SKM-1 treated with dmso at 0.1 percent for 144 hours (cell line): ENCODE results near the gene NRP1.
A peak's percentile ranks its signal among the peaks of the same experiment; 100 is the strongest.
"Not testable (repeated sequence)": the region's sequence is repeated elsewhere in the genome, so short reads cannot be mapped to it uniquely, and the experiment has no call there.

ENCODE experiments used
- DNase-seq: peaks from one replicate; lab custom pipeline; 2025; ENCODE audit not compliant: unreplicated experiment; lab: John Stamatoyannopoulos, UW

The NRP1 gene

DNA sequence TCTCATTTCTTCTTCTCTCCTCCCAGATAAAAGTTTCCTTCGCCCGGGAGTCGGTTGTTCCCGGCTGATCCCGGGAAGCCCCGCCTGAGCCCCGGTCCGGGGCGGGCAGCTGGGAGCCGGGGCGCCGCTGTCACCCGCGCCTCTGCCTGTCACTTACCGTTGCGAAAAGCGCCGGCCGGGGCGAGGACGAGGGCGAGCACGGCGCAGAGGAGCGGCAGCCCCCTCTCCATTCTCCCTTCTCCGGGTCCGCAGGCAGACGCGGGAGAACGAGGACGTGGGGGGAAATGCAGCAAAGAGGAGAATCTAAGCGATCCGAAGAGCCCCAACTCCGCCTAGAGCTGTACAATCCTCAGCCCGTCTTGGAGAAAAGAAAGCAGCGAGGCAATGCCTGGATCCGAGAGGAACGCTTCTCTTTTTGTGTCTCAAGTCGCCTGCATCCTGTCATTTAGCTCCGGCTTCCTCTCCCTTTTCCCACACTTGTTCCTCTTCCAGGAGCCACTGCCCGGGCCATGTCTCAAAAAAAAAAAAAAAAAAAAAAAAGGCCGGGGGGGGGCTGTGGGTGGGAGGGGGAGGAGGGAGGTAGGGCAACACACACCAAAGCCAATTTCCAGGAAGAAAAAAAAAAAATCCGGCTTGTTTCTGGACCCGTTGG lies at the start of gene NRP1:
Gene NRP1 (minus strand): TSS at position 515 of the 652 bp plus-strand sequence. CDS start 285 bp downstream, at position 230.
- peak; percentile 6 for DNase-seq

DNA sequence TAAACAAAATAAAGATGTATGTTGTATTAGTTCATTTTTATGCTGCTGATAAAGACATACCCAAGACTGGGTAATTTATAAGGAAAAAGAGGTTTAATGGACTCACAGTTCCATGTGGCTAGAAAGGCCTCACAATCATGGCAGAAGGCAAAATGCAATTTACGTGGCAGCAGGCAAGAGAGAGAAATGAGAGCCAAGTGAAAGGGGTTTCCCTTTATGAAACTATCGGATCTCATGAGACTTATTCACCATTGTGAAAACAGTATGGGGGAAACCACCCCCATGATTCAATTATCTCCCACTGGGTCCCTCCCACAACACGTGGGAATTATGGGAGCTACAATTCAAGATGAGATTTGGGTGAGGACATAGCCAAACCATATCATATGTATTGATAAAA lies 49.7 kb upstream of the NRP1 start:
- DNase-seq, result not testable (repeated sequence)

DNA sequence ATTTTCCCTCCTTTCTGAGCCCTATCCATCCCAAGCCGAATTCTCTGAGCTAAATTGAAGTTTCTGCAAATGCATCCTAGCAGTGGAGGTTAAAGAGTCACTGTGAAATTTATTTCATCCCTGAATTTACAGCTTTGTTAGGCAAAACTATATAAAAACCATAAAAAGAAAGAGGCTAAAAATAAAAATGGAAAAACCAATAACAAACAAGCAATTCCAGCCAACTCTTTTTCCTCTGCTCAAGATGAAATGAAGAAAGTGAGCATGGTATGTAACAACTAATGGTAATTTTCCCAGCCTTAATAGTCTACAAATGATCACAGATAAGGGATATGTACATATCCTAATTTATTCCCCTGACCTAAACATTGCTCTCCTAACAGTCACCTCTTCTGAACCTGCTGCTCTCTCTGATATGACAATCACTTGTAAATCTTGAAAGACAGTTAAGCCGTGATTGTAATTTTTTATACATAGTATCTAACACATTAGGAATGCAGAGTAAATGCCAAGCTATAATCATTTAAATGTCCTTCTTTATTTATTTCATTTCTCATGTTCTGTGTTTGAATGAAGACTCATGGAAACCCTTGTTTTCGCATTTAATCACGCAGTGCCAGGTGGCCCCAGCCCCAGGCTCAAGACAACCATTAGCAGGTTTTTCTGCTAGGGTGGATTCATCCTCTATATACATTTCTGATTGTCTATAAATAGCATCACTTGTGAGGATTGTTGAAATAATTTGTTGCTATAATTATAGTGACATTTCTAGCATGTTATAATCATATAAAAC lies 48.6 kb upstream of the NRP1 start:
- DNase-seq, result no peak

DNA sequence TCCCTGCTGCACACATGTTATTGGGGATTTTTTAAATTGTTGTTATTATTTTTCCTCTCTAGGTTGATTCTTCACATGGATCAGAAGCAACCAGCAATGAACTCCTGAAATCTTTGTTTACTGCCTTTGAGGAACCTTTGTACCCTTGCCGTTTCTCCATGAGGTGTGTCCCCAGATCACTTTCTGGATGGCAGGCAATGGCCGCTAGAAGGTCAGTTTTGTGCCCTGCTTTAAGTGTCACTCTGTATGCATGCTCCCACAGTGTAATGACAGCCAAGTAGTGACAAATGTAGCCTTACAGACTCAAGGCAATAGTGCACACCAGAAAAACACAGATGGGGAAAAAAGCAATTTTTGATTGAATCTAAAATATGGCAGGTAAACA lies 47.7 kb upstream of the NRP1 start:
- no peak for DNase-seq

DNA sequence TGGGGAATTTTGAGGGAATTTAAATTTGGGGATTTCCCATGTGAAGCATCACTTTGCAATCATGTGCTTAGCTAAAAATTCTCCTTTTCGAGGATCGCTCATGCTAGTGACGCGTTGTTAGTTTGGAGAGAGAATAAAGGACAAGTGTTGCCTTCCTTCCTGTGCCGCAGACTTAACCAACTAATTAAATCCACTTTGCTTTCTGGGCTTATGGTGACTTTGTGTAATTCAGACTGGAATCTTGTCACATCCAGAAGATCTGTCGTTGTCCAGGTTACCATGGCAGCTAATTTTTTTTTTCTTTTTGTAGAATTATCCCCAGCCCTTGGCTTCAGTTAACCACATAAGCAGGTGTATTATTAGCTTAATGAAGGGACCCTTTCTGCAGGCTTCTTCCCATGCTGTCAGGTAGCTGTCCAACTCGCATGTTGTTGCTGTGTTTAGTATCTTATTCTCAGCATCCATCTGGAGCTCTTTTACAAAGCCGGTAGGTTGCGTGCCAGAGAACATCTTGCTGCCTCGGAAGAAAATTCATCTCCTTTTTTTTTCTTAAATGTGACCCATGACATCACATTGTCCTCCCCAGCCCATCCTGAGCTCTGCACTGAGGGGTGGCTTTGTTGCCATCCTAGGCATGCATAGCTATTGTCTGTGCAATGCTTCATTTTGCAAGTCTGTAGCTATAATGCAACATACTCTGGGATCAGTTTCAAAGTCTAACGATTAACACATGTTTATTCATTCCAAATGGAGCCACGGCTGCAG lies 47.2 kb upstream of the NRP1 start:
- DNase-seq, result no peak

DNA sequence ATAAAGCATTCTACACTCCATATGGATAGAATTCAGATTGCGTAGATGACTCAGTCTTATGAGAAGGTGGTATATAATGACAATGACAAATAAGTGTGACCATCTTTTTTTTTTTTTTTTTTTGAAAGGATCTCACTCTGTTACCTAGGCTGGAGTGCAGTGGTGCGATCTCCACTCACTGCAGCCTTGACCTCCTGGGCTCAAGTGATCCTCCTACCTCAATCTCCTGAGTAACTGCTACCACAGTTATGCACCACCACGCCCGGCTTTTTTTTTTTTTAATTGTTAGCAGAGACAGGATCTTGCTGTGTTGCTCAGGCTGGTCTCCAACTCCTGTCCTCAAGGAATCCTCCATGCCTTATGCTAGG lies 43.2 kb upstream of the NRP1 start:
- no peak for DNase-seq

DNA sequence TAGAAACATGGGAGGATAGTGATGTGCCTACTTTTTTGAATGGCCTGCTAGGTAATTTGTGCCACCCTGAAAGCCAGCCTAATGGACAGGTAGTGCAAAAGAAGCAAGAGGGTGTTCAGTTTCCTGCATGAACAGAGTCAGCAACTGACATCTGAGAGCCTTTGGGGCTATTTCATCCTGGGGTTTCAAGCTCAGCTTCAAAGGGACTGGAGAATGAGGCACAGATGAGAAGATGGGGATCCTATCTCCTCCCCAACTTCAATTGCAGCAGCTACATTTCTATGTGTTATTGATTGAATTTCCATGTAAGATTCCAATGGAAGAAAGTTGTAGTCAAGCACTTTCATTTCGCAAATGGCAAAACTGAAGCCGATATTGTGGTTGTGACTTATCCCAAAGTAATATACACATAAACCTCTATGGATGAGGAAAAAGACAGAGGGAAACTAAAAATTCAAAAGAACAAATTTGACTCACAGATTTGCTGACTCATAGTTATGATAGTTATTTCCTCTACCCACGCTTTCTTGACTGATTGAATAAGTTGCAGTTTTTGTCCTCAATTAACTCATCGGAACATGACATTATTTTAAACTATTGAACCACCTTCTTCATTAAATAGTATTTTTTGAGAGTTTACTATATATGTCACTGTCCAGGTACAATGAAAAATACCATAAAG lies 42.6 kb upstream of the NRP1 start:
- DNase-seq, result no peak

DNA sequence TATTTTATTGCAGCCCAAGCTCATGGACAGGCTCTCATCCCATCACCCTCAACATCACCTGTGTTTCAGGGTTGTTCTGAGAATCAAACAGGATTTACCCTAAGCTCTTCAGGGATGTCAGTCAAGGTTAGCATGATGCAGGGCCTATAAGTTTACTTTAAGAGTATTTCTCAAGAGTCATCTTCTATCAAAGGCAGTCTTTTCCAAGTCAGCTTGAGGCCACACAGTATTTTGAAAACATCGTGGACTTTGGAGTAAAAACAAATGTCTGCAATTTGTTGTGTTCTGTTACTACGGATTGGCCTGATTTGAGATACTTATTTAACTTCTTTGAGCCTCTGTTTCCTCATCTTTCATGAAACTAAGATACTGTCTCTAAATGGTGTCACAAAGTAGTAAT lies 42.0 kb upstream of the NRP1 start:
- no peak for DNase-seq

DNA sequence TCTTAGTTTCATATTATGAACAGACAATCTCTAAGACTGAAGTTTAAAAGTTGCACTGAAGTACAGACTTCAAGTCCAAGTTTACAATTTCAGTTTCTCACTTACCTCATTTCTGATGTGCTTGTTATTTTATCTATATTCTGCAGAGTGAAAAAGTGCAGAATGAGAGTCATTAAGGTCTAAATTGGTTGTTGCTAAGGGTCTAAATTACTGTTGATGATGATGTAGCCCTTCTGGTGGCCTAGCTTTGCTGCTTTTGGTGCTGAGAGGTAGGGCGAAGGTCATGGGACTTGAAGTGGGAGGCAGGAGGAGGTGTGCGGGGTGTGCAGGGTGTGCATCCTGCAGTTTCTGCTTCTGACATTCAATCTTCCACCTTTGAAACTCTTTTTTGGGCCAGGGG lies 38.8 kb upstream of the NRP1 start:
- DNase-seq, result no peak

DNA sequence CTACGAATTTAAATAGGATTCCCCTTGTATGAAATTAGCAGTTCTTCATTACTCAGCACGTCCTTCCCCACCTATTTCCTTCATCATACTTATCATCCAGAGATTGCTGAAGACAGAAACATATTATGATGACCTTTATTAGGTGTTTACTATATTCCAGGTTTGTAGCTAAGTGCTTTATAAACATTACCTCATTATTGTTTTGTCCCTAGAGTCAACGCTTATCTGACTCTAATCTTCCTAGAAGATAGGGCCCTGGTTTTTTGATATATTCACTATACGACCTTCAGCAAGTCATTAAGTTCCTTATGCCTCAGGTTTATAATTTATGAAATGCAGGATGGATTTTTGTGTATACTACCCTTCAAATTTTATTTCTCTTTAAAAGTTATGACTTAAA lies 36.8 kb upstream of the NRP1 start:
- DNase-seq, result no peak

DNA sequence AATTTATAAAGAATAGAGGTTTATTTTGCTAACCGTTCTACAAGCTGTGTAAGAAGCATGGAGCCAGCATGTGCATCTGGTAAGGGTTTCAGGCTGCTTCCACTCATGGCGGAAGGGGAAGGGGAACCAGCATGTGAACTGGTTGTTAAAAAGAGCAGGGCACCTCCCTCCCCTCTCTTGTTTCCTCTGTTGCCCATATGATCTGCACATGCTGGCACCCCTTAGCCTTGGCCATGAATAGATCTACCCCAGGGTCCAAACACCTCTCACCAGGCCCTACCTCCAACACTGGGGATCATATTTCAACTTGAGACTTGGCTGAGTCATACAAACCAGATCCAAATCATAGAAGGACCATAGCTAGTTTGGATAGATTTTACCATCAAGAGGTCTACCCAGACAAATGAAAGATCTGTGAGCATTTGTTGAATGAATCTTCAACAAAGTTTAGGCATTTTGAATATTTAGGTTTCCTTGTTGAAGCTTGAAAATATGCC lies 36.0 kb upstream of the NRP1 start:
- DNase-seq, result no peak

DNA sequence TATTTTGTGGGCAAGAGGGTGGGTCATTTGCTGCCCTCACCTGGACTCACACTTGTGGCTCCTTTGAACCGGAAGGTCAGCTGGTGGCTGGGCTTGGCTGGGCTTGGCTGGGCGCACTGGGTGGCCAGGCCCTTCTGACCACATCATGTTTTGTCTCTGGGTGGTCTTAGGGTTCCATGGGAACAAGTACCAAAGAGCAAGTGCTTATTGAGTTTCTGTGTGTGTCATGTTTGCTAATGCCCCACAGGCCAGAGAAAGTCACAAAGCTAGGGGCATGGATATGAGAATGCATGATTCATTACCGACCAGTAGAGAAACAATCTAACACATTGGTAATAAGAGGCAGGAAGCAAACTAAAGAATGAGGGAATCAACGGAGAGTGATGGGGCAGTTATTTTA lies 33.6 kb upstream of the NRP1 start:
- DNase-seq, result no peak

DNA sequence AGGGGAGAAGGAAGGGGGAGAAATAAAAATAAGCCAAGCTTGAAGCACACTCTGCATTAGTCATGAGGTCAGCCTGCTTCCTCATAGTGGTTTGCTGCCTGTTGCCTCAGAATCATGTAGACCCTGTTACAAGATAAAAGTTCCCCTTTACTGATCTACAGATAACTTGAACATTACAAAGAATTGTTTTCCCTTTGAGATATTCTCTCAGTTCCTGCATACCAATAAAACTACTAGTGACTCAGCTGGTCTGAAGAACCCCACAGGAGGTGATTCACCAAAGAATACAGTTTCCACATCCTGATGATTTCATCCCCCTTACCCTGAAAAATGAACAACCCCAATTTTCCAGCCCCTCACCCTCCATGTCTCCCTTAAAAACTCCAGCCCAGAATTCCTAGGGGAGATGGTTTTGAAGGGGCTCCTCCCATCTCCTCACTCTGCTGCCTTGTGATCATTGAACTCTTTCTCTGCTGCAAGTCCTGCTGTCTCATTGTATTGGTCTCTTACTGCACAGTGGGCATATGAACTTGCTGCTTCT lies 31.5 kb upstream of the NRP1 start:
- peak; percentile 41 for DNase-seq

DNA sequence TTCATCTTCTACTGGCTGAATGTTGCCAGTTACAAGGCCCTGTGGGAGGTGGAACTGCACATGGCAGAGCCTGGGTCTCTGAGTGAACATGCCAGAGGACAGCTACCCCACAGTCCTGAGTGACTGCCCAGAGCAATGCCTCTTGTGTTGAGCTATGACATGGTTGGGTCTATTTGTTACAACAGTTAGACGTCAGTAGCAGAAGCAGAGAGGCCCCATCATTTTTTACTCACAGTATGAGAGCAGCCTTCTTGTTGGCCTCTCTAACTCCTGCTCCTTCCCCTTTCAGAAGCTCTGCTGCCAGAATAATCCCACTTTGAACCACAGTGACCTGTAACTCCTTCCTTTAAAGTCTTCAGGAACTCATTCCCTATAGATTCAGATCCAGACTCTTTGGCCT lies 30.8 kb upstream of the NRP1 start:
- no peak for DNase-seq

DNA sequence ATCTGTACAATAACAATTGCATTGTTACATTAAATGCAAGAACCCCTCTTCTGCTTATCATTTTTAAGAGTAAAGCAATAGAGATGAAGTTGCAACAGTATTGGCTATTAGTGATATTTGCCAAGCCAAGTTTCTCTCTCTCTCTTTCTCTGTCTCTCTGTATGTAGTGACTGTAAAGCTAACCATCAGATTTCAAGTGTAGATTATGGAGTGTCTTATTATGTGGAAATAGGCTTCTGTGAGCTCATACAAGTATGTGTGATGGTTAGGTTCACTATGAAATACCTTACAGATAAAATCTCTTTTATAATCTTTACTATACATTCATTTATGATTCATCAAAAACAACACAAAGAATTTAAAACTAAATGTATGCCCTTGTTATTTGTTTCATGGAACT lies 28.6 kb upstream of the NRP1 start:
- no peak for DNase-seq

DNA sequence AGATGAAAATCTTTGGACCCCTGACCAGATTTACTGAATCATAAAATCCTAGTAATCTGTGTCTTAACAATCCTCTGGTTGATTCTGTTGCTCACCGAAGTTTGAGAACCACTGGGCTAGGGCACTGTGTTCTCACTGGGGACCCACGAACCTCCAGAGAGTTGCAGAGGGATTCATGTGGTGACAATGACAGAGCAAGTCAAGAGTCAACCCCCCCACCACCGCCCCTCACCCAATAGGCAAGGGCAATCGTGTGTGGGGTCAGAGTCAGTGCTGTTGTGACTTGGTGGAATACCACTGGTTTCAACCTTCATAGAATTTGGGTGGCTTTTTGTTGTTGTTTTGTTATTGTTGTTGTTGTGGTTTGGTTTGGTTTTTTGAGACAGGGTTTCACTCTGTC lies 23.5 kb upstream of the NRP1 start:
- DNase-seq, result no peak

DNA sequence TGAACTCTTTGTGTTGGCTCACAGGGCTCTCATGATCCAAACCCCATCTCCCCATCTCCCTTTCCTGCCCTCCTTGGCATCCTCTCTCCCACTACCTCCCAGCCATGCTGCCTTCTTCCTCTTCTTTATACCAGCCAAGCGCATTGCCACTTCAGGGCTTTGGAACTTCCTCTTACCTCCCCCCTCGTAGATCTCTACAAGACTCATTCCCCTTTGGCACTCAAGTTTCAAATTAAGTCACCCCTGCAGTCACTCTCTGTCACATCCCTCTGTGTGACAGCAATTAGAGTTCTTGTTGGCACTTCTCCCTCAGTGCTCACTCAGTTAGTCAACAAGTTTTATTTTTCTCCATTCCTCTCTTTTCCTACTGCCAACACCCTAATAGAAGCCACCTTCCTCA lies 20.8 kb upstream of the NRP1 start:
- peak; percentile 54 for DNase-seq

DNA sequence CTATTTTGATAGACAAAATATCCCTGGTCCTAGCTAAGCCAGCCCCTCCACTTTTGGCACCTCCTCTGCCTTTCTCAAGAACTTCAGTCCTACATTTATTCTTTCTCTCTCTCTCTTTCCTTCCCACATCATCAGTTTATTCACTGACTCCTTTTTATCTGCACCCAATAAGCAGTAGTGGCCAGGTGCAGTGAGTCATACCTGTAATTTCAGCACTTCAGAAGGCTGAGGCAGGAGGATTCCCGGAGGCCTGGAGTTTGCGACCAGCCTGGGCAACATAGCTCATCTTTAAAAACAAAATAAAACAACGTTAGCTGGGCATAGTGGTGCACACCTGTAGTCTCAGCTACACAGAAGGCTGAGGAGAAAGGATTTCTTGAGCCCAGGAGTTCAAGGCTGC lies 19.4 kb upstream of the NRP1 start:
- no peak for DNase-seq

DNA sequence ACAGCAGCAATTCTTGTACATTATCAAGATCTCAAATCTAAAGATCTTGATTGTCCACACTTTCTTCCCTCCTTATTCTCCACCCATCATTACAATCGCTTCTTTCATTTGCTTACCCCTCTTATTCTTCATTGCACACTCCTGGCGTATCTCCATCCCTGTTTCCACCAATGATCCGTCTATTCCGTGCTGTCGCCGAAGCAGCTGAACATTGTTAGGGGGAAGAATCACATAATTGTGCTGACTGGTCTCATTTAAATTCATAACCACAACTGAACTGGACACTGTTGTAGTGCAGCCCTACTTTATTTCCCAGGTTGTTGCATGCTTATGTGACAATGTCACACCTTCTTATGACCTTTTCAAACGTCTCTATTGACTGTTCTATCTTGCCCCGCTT lies 18.9 kb upstream of the NRP1 start:
- DNase-seq, result no peak

DNA sequence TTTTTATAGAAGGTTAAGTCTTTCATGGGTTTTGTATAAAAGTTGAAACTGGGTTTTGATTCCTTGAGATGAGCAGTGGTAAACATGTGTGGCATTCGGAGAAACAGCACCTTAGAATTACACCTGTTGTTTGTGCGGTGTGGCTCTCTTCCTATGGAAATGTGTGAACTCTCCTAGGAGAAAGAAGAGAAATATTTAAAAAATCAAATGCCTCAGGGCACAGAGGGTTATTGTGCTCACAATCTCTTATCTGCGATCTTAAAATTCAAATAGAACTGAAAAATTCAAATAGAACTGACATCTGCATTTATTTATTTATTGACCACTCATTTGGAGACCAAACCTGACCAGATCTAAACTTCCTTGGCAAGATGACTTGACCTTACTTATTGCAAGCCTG lies 18.1 kb upstream of the NRP1 start:
- no peak for DNase-seq

DNA sequence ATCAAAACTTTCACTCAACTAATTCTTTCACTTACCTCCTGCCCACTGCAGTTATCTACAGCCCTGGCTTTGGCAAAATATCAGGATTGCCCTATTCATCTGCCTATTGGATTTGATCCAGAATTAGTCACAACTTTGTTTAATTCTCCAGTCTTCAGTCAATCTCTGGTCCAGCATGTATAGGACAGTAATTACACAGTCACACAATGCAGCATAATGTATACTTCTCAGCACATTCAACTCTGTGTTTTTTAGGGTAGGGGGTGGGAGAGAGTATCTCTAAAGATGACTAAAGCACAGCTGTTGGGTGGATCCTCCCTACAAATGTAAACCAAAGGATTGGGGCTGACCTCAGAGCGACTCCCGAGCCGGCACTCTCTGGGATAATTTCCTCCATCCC lies 17.7 kb upstream of the NRP1 start:
- DNase-seq, result no peak
